Activated CD4-positive, alpha-beta T cell treated with anti-CD3 and anti-CD28 coated beads, Interleukin-2, amount 50 U/mL, for 16 hours (primary cell): ENCODE measurements around the gene CEBPZOS.

Source experiments
- DNase-seq: peaks from one replicate; pipeline ENCODE4 v3.0.0-alpha.2; 2020

CEBPZOS gene

GRCh38 chr2:37244017-37244416 lies 47.7 kb downstream of the CEBPZOS start:
- peak; percentile 50 for DNase-seq

- no peak for DNase-seq
These were observed 48.5 kb downstream of the CEBPZOS start for GRCh38 chr2:37244755-37245154.

- DNase-seq: no peak
These were observed 49.9 kb downstream of the CEBPZOS start for GRCh38 chr2:37246205-37246604.

GRCh38 chr2:37250869-37251740 lies 54.8 kb downstream of the CEBPZOS start:
- no peak for DNase-seq
